K562 (cell line): ENCODE measurements around the gene LPGAT1. TPM values are rescaled to one million over a fixed set of nuclear protein-coding genes. Genes with fewer than 3 reads are reported as not detected.

Experiments used
- ATAC-seq: fragments of 200-7000 bp; cut with Tn5 transposase; 3 replicates; pipeline ENCODE4 v1.9.1; 2020; ENCODE audit warnings: moderate library complexity
- BruUV-seq: library from RNA; stranded (reverse); fragments of 400-500 nt; replicated peaks from 2 replicates; lab custom pipeline; 2021; lab: Mats Ljungman, UMichigan
- CTCF ChIA-PET: fragments of 300-600 bp; formaldehyde crosslinking; extraction: SDS; loops from one replicate; lab custom pipeline; 2021; ENCODE audit warnings: low intra/inter-chr PET ratio; lab: Yijun Ruan, JAX
- POLR2A ChIA-PET: fragments of 300-600, 350-650 bp; sonication (Branson Sonifier 250); formaldehyde crosslinking; extraction: SDS; loops from one replicate; lab custom pipeline; 2021; ENCODE audit warnings: antibody characterized with exemption, inconsistent platforms; lab: Yijun Ruan, JAX
- DNase-seq, 4 experiments: peaks; one replicate each; pipeline versions ENCODE4 v3.0.0 to v3.0.0-alpha.2; 2011 to 2018; ENCODE audit warnings: low spot score in 3 of 4, mixed read lengths in 3 of 4; ENCODE audit errors: extremely low read depth in 1 of 4
- FAIRE-seq: peaks from 2 replicates; lab custom pipeline; 2011; peaks lifted over from hg19 to GRCh38; lab: Jason Lieb, UNC
- H2AFZ ChIP-seq: 2 replicates; pipeline ENCODE4 v1.6.0; 2011; ENCODE audit warnings: low read depth, low read length, control low read depth, inconsistent platforms
- H3K27ac ChIP-seq: fragments of 200-600 bp; 3 replicates; pipeline ENCODE4 v1.8.0; 2011; ENCODE audit warnings: low read depth, mild to moderate bottlenecking, control low read depth, inconsistent platforms, low read length, moderate library complexity, mixed read lengths; ENCODE audit errors: extremely low read depth
- H3K27me3 ChIP-seq, 2 experiments: fragments of 300-600 bp in 1 of 2; 2 replicates in 1 of 2; 3 replicates in 1 of 2; pipeline versions ENCODE4 v1.6.0 to v1.8.0; 2011; ENCODE audit warnings: inconsistent platforms in 2 of 2, low read length in 2 of 2, mild to moderate bottlenecking in 1 of 2, mixed read lengths in 1 of 2, moderate library complexity in 1 of 2; ENCODE audit not compliant: control insufficient read depth in 2 of 2, insufficient read depth in 2 of 2
- H3K36me3 ChIP-seq: fragments of 300-600 bp; 3 replicates; pipeline ENCODE4 v1.8.0; 2011; ENCODE audit warnings: mild to moderate bottlenecking, low read length, inconsistent platforms; ENCODE audit not compliant: control insufficient read depth, insufficient read depth
- H3K4me1 ChIP-seq, 2 experiments: fragments of 200-600 bp in 1 of 2; replicated peaks in 1 of 2; 2 replicates in 1 of 2; 3 replicates in 1 of 2; pipeline versions ENCODE4 v1.5.1 to v1.8.0; 2011; ENCODE audit warnings: inconsistent platforms in 2 of 2, low read length in 2 of 2, mild to moderate bottlenecking in 1 of 2, mixed read lengths in 1 of 2, moderate library complexity in 1 of 2; ENCODE audit not compliant: control insufficient read depth in 2 of 2, insufficient read depth in 2 of 2
- H3K4me2 ChIP-seq: 2 replicates; pipeline ENCODE4 v1.6.1; 2011; ENCODE audit warnings: low read length, control low read depth, inconsistent platforms, mixed read lengths; ENCODE audit not compliant: insufficient read depth
- H3K4me3 ChIP-seq: fragments of 200-600 bp; sonication (generic), shearing (Covaris generic); 2 replicates; pipeline ENCODE4 v1.5.1; 2016; ENCODE audit warnings: control low read depth, inconsistent platforms
- H3K79me2 ChIP-seq: fragments of 200-600 bp; 3 replicates; pipeline ENCODE4 v1.8.0; 2011; ENCODE audit warnings: low read length, inconsistent platforms; ENCODE audit not compliant: control insufficient read depth, insufficient read depth
- H3K9ac ChIP-seq, 2 experiments: 2 replicates each; pipeline versions ENCODE4 v1.6.0 to v1.6.1; 2011; ENCODE audit warnings: low read depth in 2 of 2, low read length in 2 of 2, control low read depth in 1 of 2, inconsistent platforms in 1 of 2, mild to moderate bottlenecking in 1 of 2, mixed read lengths in 1 of 2; ENCODE audit not compliant: insufficient read depth in 1 of 2
- H3K9me1 ChIP-seq: one replicate; pipeline ENCODE4 v1.6.0; 2011; ENCODE audit warnings: inconsistent platforms, mild to moderate bottlenecking, low read length, moderate library complexity; ENCODE audit not compliant: control insufficient read depth, insufficient read depth
- H3K9me3 ChIP-seq: replicated peaks from 2 replicates; pipeline ENCODE4 v1.5.1; 2011; ENCODE audit warnings: low read depth, low read length, inconsistent platforms; ENCODE audit not compliant: control insufficient read depth, insufficient read depth
- H4K20me1 ChIP-seq: replicated peaks from 2 replicates; pipeline ENCODE4 v1.6.1; 2011; ENCODE audit warnings: low read length, inconsistent platforms, mixed read lengths; ENCODE audit not compliant: control insufficient read depth, insufficient read depth
- C11orf30 ChIP-seq: fragments of 450-650 bp; IDR thresholded peaks from 2 replicates; pipeline ENCODE4 v1.6.1; 2016; ENCODE audit warnings: low read depth, mild to moderate bottlenecking
- HDAC8 ChIP-seq: fragments of 450-650 bp; IDR thresholded peaks from 2 replicates; pipeline ENCODE4 v1.6.1; 2016; ENCODE audit warnings: mild to moderate bottlenecking, missing genetic modification characterization, moderate library complexity, missing compliant biosample characterization
- SOX6 ChIP-seq: fragments of 450-650 bp; IDR thresholded peaks from 2 replicates; pipeline ENCODE4 v1.6.1; 2014; ENCODE audit warnings: mild to moderate bottlenecking
- TCF15 ChIP-seq: fragments of 250-450 bp; sonication (Bioruptor Pico); IDR thresholded peaks from 2 replicates; pipeline ENCODE4 v1.8.0; 2022; ENCODE audit warnings: moderate library complexity, mild to moderate bottlenecking, inconsistent platforms
- ZBTB1 ChIP-seq: sonication (generic); formaldehyde crosslinking; IDR thresholded peaks from 2 replicates; pipeline ENCODE4 v1.8.1; 2023; ENCODE audit warnings: missing genetic modification reagents, low read depth, mild to moderate bottlenecking, borderline replicate concordance
- WGBS: fragments of 100-300 bp; shearing (Covaris generic); methylation state at CpG from one replicate; pipeline ENCODE4 v1.1.6; 2016; ENCODE audit warnings: low coverage, mixed read lengths; ENCODE audit not compliant: insufficient coverage; ENCODE audit errors: missing lambda C conversion rate; 5-methylcytosine and 5-hydroxymethylcytosine counted together
- in situ Hi-C: fragments of 300-500 bp; cut with MboI; formaldehyde crosslinking; loops from 4 replicates; pipeline ENCODE4 v1.15.0; 2018; ENCODE audit warnings: inconsistent platforms, mixed read lengths
- intact Hi-C: fragments of 100-400 bp; cut with micrococcal nuclease; formaldehyde crosslinking; loops from 2 replicates; pipeline ENCODE4 v1.14.2; 2022
- polyA plus RNA-seq, 8 experiments: library from polyadenylated mRNA; depleted of rRNA in 4 of 8; stranded (reverse) in 5 of 8; unstranded in 3 of 8; fragments of >200 nt; fragmentation: Nextera tagmentation in 2 of 8; fragmentation: Illumina TruSeq in 1 of 8; extraction: Ambion mirVana in 2 of 8; extraction: Trizol in 1 of 8; gene quantifications; 2 replicates each; pipeline versions ENCODE4 v1.2.1 to v1.2.3, GENCODE V29; 2011 to 2014; ENCODE audit warnings: inconsistent platforms in 1 of 8, missing spikeins in 1 of 8
- total RNA-seq, 7 experiments: library from RNA; depleted of rRNA in 6 of 7; stranded (reverse); fragments of >200 nt in 6 of 7; fragmentation: Illumina TruSeq in 2 of 7; extraction: Trizol in 2 of 7; gene quantifications; 2 replicates each; pipeline versions ENCODE4 v1.2.1 to v1.2.3, GENCODE V29; 2011 to 2021; ENCODE audit warnings: low replicate concordance in 1 of 7
- TF ChIP-seq, protein P1 (sequence below): sonication (generic); IDR thresholded peaks from 2 replicates; pipeline ENCODE4 v1.6.1; 2016

Gene LPGAT1
- total and polyA plus RNA-seq, 9 of the 15 experiments (the other 6 are each of a cell fraction or from before 2014, with no cell fraction given), result 5.7 to 31.4 (median 16.3) TPM

- no peak for TF ChIP-seq HDAC8
- no peak for TF ChIP-seq TCF15 (CRISPR knock-in tag)
Measured at GRCh38 chr1:211756471-211757020, 74.0 kb downstream of the LPGAT1 start (continued).

DNA sequence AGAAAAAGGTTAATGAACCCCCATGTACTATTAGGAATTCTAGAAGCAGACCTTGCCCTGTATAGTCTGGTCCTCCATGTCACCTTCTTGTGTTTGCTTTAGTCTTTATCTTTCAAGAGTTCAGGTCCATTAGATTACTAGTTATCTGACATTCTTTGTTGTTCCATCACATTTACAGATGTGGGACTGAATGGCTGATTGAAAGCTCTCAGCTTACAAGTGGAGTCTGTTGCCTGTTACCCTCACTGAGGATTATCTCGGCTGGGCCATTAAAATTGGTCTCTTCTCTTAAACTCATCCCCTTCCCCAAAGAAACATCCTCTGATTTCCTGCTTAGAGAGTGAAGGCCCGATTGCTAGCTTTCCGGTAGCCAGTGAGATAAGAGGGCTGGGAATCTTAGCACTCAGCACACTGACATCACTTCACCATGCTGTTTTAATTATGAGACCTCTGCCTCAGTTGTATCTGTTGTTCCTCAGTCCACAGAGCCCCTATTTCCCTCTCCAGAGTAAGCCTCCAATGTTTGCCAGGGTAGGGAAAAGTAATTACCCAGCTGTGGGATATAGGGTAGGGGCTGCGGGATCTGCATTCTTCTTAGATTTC lies 76.8 kb downstream of the LPGAT1 start:
- no TSS peak for BruUV-seq
- Histone ChIP-seq H3K4me2 (no peak overlapping the region), H3K27me3 (no peaks in the 10 kb centered on the region), H3K4me1 (peaks cover 0 to 9% of the 10 kb centered on the region in 2 experiments; a peak in 2 of 5 replicates), H2AFZ (no peak overlapping the region), H3K4me3 (no peak overlapping the region), H4K20me1 (no peaks in the 10 kb centered on the region), H3K27ac (no peak overlapping the region), H3K36me3 (peaks cover 10% of the 10 kb centered on the region; the same call in 2 of the 3 replicates), H3K9me3 (no peaks in the 10 kb centered on the region), H3K79me2 (no peaks in the 10 kb centered on the region), H3K9me1 (no peaks in the 10 kb centered on the region), H3K9ac (no peak overlapping the region)
- no peak for FAIRE-seq
- 44% methylated on average over 4 of the region's 4 CpGs for WGBS
- TF ChIP-seq SOX6 (0 out of 2 replicates have a peak, but pooled peaks have one; percentile 21), ZBTB1 (no peak), C11orf30 (no peak)
- TF ChIP-seq, protein P1, sequence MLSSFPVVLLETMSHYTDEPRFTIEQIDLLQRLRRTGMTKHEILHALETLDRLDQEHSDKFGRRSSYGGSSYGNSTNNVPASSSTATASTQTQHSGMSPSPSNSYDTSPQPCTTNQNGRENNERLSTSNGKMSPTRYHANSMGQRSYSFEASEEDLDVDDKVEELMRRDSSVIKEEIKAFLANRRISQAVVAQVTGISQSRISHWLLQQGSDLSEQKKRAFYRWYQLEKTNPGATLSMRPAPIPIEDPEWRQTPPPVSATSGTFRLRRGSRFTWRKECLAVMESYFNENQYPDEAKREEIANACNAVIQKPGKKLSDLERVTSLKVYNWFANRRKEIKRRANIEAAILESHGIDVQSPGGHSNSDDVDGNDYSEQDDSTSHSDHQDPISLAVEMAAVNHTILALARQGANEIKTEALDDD, result no peak
- CTCF ChIA-PET, result no interaction called here
- ATAC-seq, result no peak; the same call in 2 of the 3 replicates
- POLR2A ChIA-PET, result interaction anchor here (1.9 kb wide), 1 partner anchor 15 kb away, joined by 7 read pairs; no protein-coding TSS in a partner anchor
- intact Hi-C loops (no loop called here), in situ Hi-C loops (no loop called here)
- no peak for DNase-seq
